ENCODE results near the gene LATS2.

The LATS2 gene

DNA sequence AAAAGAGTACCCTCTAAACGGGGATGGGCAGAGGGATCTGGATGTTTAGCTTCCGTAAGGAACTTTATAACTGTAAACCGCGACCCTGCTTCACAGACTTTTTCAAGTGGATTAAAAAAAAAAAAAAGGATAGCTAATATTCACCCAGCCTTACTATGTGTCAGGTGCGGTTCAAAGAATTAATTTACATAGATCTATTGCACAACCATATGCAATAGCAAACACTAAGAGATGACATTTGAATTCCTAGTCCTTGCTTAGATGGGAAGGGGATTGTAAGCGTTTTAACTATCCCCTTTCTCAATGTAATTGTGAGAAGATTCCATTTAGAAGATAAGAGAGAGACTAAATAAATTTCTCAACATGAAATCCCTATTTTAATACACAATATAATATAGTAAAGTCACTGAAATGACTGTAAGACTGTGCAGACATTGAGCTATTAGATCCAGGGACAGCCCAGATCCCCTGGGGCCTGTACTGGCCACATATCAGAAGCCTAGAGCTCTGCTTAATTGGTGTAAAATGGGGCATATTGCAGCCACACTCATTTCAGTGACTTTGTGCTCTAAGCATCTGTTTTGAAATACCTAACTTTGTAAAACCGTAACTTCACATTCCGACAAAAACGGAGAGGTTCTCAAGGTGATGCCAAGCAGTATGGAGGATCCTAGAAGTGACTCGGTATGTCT, 13.6 kb downstream of the LATS2 start:
- peak; percentile 59 for DNase-seq

DNA sequence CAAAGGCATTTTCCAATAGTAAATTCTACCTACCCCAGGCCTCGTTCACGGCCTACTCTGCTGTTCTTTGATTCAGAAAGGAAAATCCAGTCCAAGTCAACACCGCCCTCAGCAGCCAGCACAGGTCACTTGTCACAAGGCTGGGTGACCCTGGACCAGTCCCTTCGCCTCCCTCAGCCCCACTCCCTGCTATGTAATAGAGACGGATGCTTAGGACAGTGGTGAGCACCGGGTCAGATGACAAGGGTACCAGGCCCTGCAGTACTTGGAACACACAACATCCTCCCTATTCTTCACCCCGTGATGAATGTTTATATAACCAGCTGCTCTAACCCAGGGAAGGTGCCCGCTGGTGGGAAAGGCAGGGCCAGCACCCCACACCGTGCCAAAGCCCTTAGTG, 14.3 kb downstream of the LATS2 start:
- DNase-seq = no peak

DNA sequence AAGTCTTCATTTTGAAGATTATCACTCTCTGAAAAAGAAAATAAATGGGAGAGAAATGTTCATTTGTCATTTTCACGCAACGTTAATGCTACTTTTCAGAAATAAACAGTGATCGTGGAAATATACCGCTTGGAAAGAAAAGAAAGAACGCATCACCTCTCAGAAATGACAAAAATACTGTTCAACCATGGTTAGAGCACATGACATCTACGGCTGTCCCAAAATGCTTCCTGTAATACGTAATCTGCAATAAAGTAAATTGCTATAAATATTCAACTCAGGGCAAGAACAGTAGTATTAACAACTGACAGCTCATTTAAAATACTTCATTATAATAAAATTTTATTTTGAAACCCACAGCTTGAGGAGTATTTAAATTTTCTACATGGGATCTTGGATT, 15.2 kb downstream of the LATS2 start:
- no peak for DNase-seq

DNA sequence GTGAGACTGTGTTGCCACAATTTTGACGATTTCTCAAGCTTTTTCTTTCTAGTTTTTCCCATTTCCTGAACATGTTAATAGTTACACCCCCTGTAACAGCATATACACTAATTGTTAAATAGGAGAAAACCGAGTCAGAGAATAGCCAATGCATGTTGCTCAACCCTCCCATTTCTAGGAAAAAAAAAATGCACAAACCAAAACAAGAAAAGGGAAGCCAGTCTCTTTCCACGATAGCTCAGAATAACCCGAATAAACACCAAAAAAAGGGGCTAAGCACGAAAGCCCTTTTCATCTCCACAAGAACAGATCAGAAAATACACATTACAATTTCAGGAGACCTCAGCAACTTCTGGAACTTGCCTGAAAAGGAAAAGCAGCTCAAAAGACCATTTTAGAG, 16.3 kb downstream of the LATS2 start:
- no peak for DNase-seq

DNA sequence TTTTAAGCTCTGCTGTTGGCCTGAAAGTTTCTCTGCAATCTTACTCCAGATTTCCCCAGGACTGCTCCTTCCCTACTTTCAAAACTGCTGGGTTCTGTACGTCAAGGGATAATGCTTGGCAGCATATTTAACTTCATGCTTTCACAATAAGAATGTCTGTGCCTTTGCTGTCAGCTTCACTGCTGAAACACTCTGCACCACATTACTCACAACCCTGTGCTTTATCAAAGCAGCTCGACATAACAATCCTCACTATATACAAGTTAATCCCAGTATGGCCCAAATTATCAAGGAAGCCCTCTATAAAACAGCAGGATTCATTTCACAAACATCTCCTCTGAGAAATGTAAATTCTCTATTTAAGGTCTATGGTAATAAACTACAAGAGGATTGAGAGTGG, 17.5 kb downstream of the LATS2 start:
- DNase-seq = peak; percentile 73

DNA sequence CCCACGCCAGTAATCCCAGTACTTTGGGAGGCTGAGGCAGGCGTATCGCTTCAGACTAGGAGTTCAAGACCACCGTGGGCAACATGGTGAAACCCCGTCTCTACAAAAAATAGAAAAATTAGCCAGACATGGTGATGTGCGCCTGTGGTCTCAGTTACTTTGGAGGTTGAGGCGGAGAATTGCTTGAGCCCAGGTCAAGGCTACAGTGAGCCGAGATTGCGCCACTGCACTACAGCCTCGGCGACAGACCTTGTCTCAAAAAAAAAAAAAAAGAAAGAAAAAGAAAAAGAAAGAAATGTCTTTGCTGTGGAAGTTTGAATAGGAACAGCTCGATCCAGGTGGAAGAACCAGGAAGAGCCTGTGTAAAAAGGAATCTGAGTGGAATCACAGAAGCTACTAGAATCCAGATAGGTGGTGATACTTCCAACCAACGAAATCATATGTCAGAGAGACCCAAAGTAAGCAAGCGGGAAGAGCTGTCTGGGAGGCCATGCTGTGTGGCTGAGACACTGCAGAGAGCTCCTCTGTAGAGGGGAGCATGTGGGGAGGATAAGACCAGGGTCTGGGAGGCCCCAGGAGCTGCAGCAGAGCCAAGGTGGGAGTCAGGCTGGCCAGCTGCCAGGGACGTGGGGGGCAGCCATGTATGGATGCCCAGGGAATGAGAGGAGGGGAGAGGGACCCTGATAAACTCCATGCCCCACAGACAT, 21.1 kb downstream of the LATS2 start:
- no peak for DNase-seq

DNA sequence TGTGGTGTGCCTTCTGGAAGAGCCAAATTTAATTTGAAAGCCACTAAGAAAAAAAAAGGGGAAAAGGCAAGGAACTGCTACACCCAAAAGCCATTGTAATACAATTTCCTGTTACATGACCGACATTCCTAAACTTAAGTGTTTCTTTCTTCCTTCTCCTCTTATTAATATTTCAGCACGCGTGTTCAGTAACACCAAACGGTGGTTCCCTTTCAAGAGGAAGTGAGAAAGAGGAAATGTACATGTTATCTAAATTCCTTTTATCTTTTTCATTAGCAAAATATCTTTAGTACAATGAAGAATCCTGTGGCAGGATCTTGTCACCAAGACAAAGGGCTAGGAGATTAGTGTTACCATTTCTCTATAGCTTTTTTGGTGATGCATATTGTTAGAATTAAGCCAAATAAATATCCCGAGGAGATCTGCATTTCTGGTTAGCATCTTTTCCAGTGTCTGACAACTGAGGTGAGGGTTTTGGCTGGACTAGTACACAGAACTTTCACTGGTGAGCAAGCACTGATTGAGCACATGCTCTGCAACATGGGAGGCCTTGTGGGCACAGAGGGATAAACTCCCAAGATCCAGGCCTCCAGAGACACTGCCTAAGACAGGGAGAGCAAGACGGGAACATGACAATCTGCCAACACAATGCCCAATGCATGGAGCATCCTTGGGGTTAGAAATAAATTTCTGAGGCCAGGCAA, 22.1 kb downstream of the LATS2 start:
- DNase-seq = no peak

DNA sequence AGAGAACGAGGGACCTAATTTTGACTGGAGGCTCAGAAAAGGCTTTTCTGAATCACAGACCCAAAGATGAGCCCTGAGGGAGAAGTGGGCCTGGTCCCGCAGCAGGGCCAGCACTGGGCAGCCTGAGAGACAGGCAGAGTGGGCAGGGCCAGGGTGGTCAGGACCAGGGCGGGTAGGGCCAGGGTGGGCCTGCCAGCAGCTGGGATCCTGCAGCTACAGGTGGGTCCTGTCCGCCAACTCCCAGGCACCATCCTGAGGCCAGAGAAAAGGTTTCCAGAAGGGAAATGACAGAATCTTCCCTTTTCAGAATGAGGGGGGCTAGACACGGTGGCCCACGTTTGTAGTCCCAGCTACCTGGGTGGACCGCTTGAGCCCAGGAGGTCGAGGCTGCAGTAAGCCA, 23.7 kb downstream of the LATS2 start:
- DNase-seq = no peak

DNA sequence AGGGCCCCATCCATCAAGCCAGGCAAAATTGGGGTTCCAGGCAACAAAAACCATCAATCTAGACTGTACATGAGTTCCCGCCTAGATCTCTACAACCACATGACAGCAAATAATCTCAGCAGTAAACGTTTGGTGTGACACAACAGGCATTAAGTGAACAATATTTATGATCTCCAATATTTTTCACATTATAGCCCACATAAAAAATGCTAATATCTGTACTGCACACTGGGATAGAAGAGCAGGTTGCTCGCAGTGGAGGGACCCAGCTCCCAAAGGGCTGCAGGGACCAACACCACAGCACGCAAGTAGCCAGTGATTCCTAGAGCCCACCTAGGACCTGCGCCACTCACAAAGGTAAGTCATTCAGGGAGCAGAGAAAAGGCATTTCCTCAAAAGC, 25.9 kb downstream of the LATS2 start:
- no peak for DNase-seq

DNA sequence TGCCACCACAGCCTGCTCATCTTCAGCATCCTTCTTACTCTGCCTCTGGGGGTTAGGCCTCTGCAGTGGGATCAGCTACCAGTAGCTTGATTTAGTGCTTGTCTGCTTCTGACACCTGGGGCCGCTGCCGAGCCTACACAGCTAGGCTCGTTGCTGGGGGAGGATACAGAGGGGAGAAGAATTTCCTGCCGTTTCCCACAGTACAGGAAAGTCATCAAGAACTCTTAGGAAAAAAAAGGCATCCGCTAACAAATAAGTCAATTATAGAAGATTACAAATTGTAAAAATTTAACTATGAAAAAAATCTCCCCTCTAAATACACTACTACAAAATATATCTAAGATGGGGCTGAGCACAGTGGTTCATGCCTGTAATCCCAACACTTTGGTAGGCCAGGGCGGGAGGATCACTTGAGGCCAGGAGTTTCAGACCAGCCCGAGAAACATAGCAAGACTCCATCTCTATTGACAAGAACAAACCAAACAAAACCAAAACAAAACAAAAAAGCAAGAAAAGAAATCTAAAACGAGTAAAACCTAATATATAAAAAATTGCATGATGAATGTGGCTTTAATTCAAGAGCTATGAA, 26.7 kb downstream of the LATS2 start:
- DNase-seq = no peak

DNA sequence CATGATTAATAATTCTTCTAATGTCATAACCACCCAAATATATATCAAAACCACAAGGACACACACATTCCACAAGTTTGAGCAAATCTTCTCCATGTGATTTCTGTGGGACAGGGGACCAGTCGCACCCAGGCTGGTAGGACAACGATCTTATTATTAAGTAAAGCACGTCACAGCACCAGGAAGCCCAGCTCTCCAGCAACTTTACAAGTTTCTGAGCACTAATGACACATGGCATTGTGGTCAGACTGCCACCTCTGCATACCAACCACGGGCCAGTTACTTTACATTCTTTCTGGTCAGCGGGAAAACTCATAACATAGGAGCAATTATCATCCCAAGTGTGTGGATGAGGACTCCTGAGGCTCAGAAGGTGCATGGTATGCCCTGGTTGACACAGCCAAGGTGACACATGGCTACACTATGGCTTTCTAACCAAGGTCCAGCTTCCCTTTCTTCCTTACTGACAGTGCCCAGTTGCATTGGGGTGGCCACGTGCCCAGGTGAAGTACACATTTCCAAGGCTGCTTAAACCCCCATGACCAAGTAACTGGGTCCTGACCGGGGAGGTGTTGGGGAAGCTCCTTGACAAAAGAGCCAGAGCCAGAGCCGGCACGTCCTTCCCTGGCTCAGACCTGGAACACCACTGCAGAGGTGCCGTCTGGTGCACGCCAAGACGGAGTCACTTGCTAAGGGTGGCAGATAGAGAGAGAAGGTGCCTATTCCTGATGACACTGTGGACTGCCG, 27.4 kb downstream of the LATS2 start:
- peak; percentile 78 for DNase-seq

DNA sequence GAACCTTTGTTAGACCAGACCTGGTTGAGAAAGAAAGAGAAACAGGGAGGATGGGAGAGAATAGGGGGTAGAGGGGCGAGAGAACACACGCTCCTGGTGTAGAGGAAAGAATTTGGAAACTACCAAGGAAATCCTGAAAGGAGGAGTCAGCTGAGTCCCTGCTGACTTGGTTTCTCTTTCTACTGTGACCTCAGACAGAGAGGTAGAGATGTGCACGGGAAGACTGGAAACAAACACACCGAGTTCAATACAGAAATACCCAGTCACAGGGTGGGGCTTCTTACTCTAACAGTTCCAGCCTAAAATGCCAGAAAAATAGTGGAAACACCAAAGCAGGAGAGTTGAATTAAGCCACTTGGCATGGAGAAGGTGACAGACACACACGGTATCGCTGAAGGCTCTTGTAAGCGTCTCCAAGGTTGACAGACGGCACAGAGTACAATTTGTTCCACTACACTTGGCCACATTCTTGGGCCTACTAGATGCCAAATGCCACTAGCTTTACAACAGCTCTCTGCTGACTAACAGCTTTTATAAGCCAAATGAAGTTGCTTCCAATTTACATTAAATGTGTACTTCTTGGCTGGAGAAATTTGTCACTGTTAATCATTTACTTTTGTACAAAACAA, 28.1 kb downstream of the LATS2 start:
- DNase-seq = no peak

DNA sequence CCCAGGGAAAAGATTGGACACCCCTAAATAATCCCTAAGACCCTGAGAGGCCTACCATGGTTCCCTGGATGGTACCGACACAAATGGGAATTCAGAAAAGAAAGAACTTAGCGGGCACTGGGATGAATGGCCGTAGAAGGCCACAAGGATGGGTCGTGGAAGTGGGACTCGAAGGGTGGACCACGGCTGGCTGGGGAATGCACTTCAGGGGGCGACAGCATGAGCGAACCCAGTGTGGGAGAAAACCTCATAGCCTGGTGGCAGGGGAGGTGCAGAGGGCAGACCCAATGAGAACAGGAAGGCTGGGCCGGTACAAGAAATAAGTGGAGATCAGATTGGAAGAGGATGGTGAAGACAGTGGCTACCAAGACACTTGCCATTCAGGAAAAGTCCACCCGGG, 28.7 kb downstream of the LATS2 start:
- DNase-seq = no peak

DNA sequence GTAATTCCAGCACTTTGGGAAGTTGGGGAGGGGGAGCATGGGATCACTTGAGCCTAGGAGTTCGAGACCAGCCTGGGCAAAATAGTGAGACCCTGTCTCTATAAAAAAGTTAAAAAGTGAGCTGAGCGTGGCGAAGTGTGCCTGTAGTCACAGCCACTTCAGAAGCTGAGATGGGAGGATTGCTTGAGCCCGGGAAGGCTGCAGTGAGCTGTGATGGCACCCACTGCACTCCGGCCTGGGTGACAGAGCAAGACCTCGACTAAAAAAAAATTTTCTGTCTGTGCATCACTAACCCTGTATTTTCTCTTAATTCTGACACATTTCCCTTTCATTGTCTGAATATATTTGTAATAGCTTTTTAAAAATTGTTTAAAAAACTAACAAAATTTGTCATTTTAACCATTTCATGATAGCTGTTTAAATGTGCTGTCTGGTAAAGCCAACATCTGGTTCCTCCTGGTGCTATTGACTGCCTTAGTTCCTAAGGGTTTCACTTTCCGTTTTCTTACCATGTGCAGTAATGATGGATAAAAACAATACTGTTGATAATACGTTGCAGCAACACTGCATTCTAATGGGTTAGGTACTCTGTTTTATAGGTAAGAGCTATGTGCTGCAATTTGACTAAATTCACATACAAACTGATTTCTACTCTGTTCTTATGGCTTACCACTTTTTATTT, 29.7 kb downstream of the LATS2 start:
- DNase-seq = no peak

DNA sequence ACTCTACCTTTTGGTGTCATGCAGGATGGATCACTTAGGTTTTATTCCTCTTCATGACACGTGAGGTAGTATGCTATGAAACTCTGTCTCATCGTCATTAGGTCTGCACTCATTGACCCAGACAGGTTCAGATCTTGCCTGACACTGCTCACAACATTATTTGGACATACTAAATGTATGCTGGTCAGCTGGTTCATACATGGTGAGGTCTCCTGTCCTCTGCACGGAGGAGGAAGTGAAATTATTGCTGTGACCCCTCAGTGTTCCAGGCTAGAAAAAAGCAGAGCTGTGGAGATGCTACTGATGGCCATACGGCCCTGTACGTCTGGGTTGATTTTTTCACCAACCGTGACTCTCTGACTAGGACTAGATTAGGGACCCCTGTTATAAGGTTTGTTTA, 35.8 kb downstream of the LATS2 start:
- DNase-seq = no peak

DNA sequence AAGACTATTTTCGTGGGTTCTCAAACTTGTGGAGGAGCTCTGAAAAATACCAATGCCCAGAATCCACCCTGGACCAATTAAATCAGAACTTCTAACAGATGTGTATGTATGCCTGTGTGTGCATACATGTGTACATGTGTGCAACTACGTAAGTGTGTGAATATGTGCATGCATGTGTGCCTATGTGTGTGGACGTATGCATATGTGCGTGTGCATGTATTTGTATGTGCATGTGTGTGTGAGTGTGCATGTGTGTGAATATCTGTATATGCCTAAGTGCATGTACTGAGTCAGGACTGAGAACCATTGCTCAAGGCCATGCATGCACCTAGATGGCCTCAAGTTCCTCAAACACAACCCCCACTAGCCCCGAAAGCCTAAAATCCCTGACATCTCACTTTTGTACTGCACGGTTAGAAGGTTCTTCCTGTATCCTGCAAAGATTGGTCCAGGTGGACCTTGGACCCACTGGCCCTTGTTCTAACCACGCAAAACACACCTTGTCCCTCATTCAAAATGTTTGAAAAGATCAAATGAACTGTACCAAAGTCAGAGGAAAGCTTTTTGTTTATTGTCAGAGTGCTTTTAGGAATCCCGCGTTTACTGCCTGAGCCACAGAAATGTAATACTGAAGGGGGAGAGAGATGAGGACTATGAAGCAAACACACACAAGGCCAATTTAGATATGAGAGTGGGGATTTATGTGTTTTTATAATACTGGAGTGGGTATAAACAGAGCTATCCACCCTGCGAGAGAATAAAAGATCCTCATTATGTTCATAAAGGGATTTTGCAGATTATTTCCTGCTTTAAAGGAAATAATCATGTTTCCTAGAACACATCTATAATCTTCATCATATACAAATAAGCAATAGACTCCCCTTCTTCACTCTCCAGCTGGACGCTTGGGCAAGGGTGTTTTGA, 39.1 kb downstream of the LATS2 start:
- DNase-seq = no peak

DNA sequence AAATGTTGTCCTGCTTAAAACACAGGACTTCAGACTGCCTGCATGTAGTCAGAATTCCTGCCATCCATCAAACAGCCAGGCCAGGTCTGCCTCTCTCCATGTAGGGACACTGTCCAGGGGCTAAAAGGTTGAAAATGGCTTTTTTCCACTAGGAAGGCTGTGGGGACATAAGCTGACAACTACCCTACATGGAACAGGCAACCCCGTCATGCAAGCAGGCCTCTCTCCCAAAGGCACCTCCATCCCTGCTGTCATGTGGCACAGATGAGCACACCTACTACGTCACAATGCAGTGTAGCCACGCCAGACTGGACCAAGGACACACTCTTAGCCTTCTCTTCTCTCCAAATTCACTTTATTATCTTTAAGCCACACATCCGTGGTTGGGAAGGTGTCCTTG, 40.8 kb downstream of the LATS2 start:
- no peak for DNase-seq

DNA sequence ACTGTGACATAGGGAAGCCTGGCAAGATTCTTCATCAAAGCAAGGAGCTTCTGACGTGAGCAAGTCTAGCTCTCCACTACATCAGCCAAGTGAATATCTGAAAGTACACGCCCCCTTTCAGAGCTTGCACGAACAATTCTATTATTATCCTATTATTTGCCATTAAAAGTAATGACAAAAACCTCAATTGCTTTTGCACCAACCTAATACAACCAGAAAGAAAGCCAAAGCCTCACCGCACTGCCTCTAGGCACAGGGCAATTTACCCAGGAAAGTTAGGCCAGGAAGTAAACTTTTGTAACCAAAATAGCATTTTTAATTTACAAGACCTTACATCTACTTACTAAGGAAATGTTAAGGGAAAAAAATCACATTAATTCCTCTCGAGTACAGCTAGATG, 41.2 kb downstream of the LATS2 start:
- no peak for DNase-seq

DNA sequence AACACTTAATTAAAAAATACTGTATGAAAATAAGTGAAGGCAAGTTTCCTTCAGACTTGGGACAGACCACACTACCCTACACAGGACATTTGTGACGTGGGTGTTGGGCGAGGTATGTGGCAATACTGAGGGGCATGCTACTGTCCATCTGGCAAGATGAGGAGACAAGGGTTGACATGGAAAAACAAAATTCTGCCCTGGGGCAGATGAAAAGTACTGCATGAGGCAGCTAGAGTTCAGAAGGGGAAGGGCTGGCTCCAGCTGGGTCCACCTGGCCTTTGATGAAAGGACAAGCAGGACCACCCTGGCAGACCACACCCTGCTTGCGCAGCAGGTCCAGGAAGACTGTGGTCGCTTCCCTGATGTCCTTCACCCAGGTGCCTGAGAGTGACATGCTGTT, 43.2 kb downstream of the LATS2 start:
- no peak for DNase-seq

DNA sequence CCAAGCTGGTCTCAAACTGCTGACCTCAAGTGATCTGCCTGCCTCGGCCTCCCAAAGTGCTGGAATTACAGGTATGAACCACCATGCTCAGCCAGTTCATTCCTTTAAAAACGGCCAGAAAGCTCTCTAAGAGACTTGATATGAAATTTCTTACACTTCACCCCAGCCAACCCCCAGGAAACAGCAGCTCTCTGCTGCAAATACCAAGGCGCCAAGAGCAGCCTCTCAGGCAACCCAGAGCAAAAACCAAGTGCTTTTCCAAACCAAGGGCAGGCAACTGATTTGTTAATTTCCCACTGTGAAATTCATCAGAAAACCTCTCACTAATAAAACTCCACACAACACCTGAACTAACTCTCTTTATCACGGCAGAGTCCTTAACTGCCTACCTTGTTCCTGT, 44.9 kb downstream of the LATS2 start:
- DNase-seq = no peak

DNA sequence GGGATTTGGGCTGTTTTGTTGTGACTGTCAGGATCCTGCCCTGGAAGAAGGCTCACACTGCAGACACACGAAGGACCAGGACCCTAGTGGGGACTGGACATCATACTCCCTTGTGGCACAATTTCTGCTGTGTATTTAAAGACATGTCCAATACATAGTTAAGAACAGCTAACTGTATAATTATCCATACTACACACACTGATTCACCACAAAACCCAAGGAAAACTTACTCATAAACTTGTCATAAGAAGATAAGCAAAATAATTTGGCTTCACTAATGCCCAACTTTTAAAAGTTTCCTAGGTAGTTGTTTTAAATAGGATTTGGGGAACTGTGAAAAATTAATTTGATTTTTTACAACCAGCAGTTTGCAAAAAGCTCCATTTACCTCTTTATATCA, 46.1 kb downstream of the LATS2 start:
- DNase-seq = peak; percentile 62
